Keratinocyte (primary cell): Measurements from ENCODE around the gene ZNF280A.
"Not testable (repeated sequence)": the region's sequence is repeated elsewhere in the genome, so short reads cannot be mapped to it uniquely, and the experiment has no call there.

ENCODE experiments used
- EZH2 ChIP-seq: IDR thresholded peaks from one replicate; pipeline ENCODE4 v1.6.1; 2012; ENCODE audit warnings: inconsistent platforms, mild to moderate bottlenecking, low read length, moderate library complexity
- TF ChIP-seq, protein P1 (sequence below), 3 experiments: IDR thresholded peaks in 1 of 3; conservative IDR thresholded peaks in 1 of 3; optimal IDR thresholded peaks in 1 of 3; 2 replicates in 2 of 3; 3 replicates in 1 of 3; pipeline versions ENCODE3 to v1.5.1; 2011; ENCODE audit warnings: low read length in 3 of 3, mild to moderate bottlenecking in 3 of 3, moderate library complexity in 2 of 3, control low read depth in 1 of 3, inconsistent platforms in 1 of 3; ENCODE audit not compliant: insufficient read depth in 2 of 3; ENCODE audit errors: extremely low read depth in 1 of 3

DNA sequence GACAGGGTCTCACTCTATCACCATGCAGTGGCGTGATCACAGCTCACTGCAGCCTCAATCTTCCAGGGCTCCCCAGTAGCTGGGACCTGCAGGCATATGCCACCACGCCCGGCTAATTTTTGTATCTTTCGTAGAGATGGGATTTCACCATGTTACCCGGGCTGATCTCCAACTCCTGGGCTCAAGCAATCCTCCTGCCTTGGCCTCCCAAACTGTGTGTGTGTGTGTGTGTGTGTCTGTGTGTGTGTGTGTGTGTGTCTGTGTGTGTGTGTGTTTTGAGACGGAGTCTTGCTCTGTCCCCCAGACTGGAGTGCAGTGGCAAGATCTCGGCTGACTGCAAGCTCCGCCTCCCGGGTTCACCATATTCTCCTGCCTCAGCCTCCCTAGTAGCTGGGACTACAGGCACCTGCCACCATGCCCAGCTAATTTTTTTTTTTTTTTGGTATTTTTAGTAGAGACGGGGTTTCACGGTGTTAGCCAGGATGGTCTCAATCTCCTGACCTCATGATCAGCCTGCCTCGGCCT lies 12.5 kb upstream of the ZNF280A start:
- TF ChIP-seq, protein P1, sequence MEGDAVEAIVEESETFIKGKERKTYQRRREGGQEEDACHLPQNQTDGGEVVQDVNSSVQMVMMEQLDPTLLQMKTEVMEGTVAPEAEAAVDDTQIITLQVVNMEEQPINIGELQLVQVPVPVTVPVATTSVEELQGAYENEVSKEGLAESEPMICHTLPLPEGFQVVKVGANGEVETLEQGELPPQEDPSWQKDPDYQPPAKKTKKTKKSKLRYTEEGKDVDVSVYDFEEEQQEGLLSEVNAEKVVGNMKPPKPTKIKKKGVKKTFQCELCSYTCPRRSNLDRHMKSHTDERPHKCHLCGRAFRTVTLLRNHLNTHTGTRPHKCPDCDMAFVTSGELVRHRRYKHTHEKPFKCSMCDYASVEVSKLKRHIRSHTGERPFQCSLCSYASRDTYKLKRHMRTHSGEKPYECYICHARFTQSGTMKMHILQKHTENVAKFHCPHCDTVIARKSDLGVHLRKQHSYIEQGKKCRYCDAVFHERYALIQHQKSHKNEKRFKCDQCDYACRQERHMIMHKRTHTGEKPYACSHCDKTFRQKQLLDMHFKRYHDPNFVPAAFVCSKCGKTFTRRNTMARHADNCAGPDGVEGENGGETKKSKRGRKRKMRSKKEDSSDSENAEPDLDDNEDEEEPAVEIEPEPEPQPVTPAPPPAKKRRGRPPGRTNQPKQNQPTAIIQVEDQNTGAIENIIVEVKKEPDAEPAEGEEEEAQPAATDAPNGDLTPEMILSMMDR (optimal IDR thresholded peaks at IDR 0.05 in 1 of 3, IDR thresholded peaks at IDR 0.05 in 1 of 3, conservative IDR thresholded peaks at IDR 0.05 in 1 of 3; ENCODE audit: extremely low read depth in 1 of 3, insufficient read depth in 2 of 3, low read length in 3 of 3), result not testable (repeated sequence)
- not testable (repeated sequence) for TF ChIP-seq EZH2
